Globus pallidus (tissue), 1 donor: ENCODE results near the gene PLA2G3.
"Not testable (repeated sequence)": the region's sequence is repeated elsewhere in the genome, so short reads cannot be mapped to it uniquely, and the experiment has no call there.

Experiments
- DNase-seq: peaks from one replicate; pipeline ENCODE4 v3.0.0-alpha.2; 2015; ENCODE audit warnings: low spot score

Gene PLA2G3

GRCh38 chr22:31139866-31140716, at the start of gene PLA2G3:
PLA2G3 (minus strand) TSS chr22:31140508; CDS start chr22:31140354, 154 bp downstream.
- DNase-seq, result no peak

GRCh38 chr22:31187627-31188026, 47.3 kb upstream of the PLA2G3 start:
- DNase-seq, result no peak

- DNase-seq, result no peak
Observed at GRCh38 chr22:31185056-31185455, 44.7 kb upstream of the PLA2G3 start.

- no peak for DNase-seq
Observed at GRCh38 chr22:31184015-31184414, 43.7 kb upstream of the PLA2G3 start.

GRCh38 chr22:31179345-31179744, 39.0 kb upstream of the PLA2G3 start:
- DNase-seq, result no peak

GRCh38 chr22:31178859-31179258, 38.6 kb upstream of the PLA2G3 start:
- no peak for DNase-seq

- DNase-seq, result no peak
Observed at GRCh38 chr22:31177420-31178162, 37.3 kb upstream of the PLA2G3 start.

GRCh38 chr22:31176923-31177322, 36.6 kb upstream of the PLA2G3 start:
- no peak for DNase-seq

- no peak for DNase-seq
Observed at GRCh38 chr22:31173386-31174145, 33.3 kb upstream of the PLA2G3 start.

- DNase-seq, result not testable (repeated sequence)
Observed at GRCh38 chr22:31171734-31172133, 31.4 kb upstream of the PLA2G3 start.

- no peak for DNase-seq
Observed at GRCh38 chr22:31170971-31171370, 30.7 kb upstream of the PLA2G3 start.

GRCh38 chr22:31162015-31162765, 21.9 kb upstream of the PLA2G3 start:
- no peak for DNase-seq

- DNase-seq, result no peak
Observed at GRCh38 chr22:31161386-31161785, 21.1 kb upstream of the PLA2G3 start.

GRCh38 chr22:31160328-31160978, 20.1 kb upstream of the PLA2G3 start:
- DNase-seq, result no peak

GRCh38 chr22:31155422-31155821, 15.1 kb upstream of the PLA2G3 start:
- no peak for DNase-seq

GRCh38 chr22:31154975-31155374, 14.7 kb upstream of the PLA2G3 start:
- DNase-seq, result no peak

- DNase-seq, result no peak
Observed at GRCh38 chr22:31153357-31153756, 13.0 kb upstream of the PLA2G3 start.

- DNase-seq, result no peak
Observed at GRCh38 chr22:31151872-31152271, 11.6 kb upstream of the PLA2G3 start.

GRCh38 chr22:31150615-31151014, 10.3 kb upstream of the PLA2G3 start:
- no peak for DNase-seq

GRCh38 chr22:31148953-31149627, 8.8 kb upstream of the PLA2G3 start:
- DNase-seq, result peak; percentile 64

- no peak for DNase-seq
Observed at GRCh38 chr22:31148488-31148887, 8.2 kb upstream of the PLA2G3 start.
